ENCODE measurements around the gene ADAMTS2. TPM values are rescaled to one million over a fixed set of nuclear protein-coding genes. Genes with fewer than 3 reads are reported as not detected.

Gene ADAMTS2
- total and polyA plus RNA-seq, 7 experiments from 2014 or later = not detected

GRCh38 chr5:179126506-179126991, 218.7 kb downstream of the ADAMTS2 start:
- Mint-ChIP-seq H3K27me3 (peaks cover 0 to 5% (median 0%) of the 10 kb centered on the region in 5 donors), H3K4me3 (no peak overlapping the region), H3K9me3 (peaks cover 0 to 4% (median 0%) of the 10 kb centered on the region in 11 donors), H3K4me1 (no peaks in the 10 kb centered on the region), H3K36me3 (no peaks in the 10 kb centered on the region), H3K27ac (no peak overlapping the region)
- ATAC-seq (no peak), DNase-seq (peak in 1 of 9 donors; percentile 9)
- ChIA-PET CTCF (no interaction called here), POLR2A (no interaction called here)
- H3K4me1 ChIP-seq (ENCODE audit: control insufficient read depth in 2 of 2, insufficient read depth in 2 of 2, low read length in 2 of 2) = no peaks in the 10 kb centered on the region
- intact Hi-C loops (cut with micrococcal nuclease) = no loop called here
- no peaks in the 10 kb centered on the region for H3K36me3 ChIP-seq (ENCODE audit: control insufficient read depth in 2 of 3, insufficient read depth in 3 of 3, low read length in 3 of 3)
- H3K9me3 ChIP-seq (ENCODE audit: control insufficient read depth in 2 of 3, low read length in 3 of 3) = no peaks in the 10 kb centered on the region
- H3K27ac ChIP-seq (ENCODE audit: low read depth, low read length) = no peak overlapping the region
- H3K4me3 ChIP-seq (ENCODE audit: low read length) = no peak overlapping the region
- H3K27me3 ChIP-seq (ENCODE audit: control insufficient read depth in 2 of 2, insufficient read depth in 2 of 2, low read length in 2 of 2) = no peaks in the 10 kb centered on the region

GRCh38 chr5:179125789-179126505, 219.3 kb downstream of the ADAMTS2 start:
- H3K9me3 Mint-ChIP-seq = peaks cover 0 to 4% (median 0%) of the 10 kb centered on the region in 11 donors
- no peaks in the 10 kb centered on the region for H3K4me1 Mint-ChIP-seq
- Histone ChIP-seq H3K9me3 (ENCODE audit: control insufficient read depth in 2 of 3, low read length in 3 of 3) (no peaks in the 10 kb centered on the region), H3K27ac (ENCODE audit: low read depth, low read length) (no peak overlapping the region), H3K36me3 (ENCODE audit: control insufficient read depth in 2 of 3, insufficient read depth in 3 of 3, low read length in 3 of 3) (no peaks in the 10 kb centered on the region), H3K4me1 (ENCODE audit: control insufficient read depth in 2 of 2, insufficient read depth in 2 of 2, low read length in 2 of 2) (no peaks in the 10 kb centered on the region), H3K4me3 (ENCODE audit: low read length) (no peak overlapping the region), H3K27me3 (ENCODE audit: control insufficient read depth in 2 of 2, insufficient read depth in 2 of 2, low read length in 2 of 2) (no peaks in the 10 kb centered on the region)
- peaks cover 0 to 5% (median 0%) of the 10 kb centered on the region in 5 donors for H3K27me3 Mint-ChIP-seq
- intact Hi-C loops (cut with micrococcal nuclease) = no loop called here
- peak in 1 of 9 donors; percentile 4 for DNase-seq
- H3K36me3 Mint-ChIP-seq = no peaks in the 10 kb centered on the region
- H3K4me3 Mint-ChIP-seq = no peak overlapping the region
- H3K27ac Mint-ChIP-seq = no peak overlapping the region
- ChIA-PET POLR2A (no interaction called here), CTCF (no interaction called here)
- ATAC-seq = no peak

GRCh38 chr5:179124853-179125788, 220.1 kb downstream of the ADAMTS2 start:
- H3K4me1 Mint-ChIP-seq = no peaks in the 10 kb centered on the region
- Histone ChIP-seq H3K4me1 (ENCODE audit: control insufficient read depth in 2 of 2, insufficient read depth in 2 of 2, low read length in 2 of 2) (no peaks in the 10 kb centered on the region), H3K27ac (ENCODE audit: low read depth, low read length) (no peak overlapping the region), H3K4me3 (ENCODE audit: low read length) (no peak overlapping the region), H3K36me3 (ENCODE audit: control insufficient read depth in 2 of 3, insufficient read depth in 3 of 3, low read length in 3 of 3) (no peaks in the 10 kb centered on the region), H3K27me3 (ENCODE audit: control insufficient read depth in 2 of 2, insufficient read depth in 2 of 2, low read length in 2 of 2) (no peaks in the 10 kb centered on the region), H3K9me3 (ENCODE audit: control insufficient read depth in 2 of 3, low read length in 3 of 3) (no peaks in the 10 kb centered on the region)
- peaks cover 0 to 2% (median 0%) of the 10 kb centered on the region in 5 donors for H3K36me3 Mint-ChIP-seq
- CTCF ChIA-PET = no interaction called here
- DNase-seq (peak in 1 of 9 donors; percentile 8), ATAC-seq (no peak)
- H3K27me3 Mint-ChIP-seq = peaks cover 0 to 5% (median 0%) of the 10 kb centered on the region in 5 donors
- H3K4me3 Mint-ChIP-seq = no peak overlapping the region
- intact Hi-C loops (cut with micrococcal nuclease) = no loop called here
- H3K9me3 Mint-ChIP-seq = peaks cover 0 to 6% (median 2%) of the 10 kb centered on the region in 11 donors
- no peak overlapping the region for H3K27ac Mint-ChIP-seq
- POLR2A ChIA-PET = no interaction called here

GRCh38 chr5:179124273-179124852, 220.9 kb downstream of the ADAMTS2 start:
- ChIA-PET POLR2A (no interaction called here), CTCF (no interaction called here)
- Mint-ChIP-seq H3K4me1 (no peaks in the 10 kb centered on the region), H3K9me3 (peaks cover 0 to 8% (median 5%) of the 10 kb centered on the region in 11 donors), H3K4me3 (no peak overlapping the region), H3K36me3 (peaks cover 0 to 7% (median 0%) of the 10 kb centered on the region in 5 donors), H3K27me3 (peaks cover 0 to 5% (median 0%) of the 10 kb centered on the region in 5 donors), H3K27ac (no peak overlapping the region)
- ATAC-seq (no peak), DNase-seq (peak in 1 of 9 donors; percentile 7)
- H3K4me1 ChIP-seq (ENCODE audit: control insufficient read depth in 2 of 2, insufficient read depth in 2 of 2, low read length in 2 of 2) = no peaks in the 10 kb centered on the region
- intact Hi-C loops (cut with micrococcal nuclease) = no loop called here
- H3K9me3 ChIP-seq (ENCODE audit: control insufficient read depth in 2 of 3, low read length in 3 of 3) = no peaks in the 10 kb centered on the region
- no peak overlapping the region for H3K4me3 ChIP-seq (ENCODE audit: low read length)
- H3K27ac ChIP-seq (ENCODE audit: low read depth, low read length) = no peak overlapping the region
- H3K27me3 ChIP-seq (ENCODE audit: control insufficient read depth in 2 of 2, insufficient read depth in 2 of 2, low read length in 2 of 2) = no peaks in the 10 kb centered on the region
- H3K36me3 ChIP-seq (ENCODE audit: control insufficient read depth in 2 of 3, insufficient read depth in 3 of 3, low read length in 3 of 3) = no peaks in the 10 kb centered on the region

- no peaks in the 10 kb centered on the region for H3K4me1 ChIP-seq (ENCODE audit: control insufficient read depth in 2 of 2, insufficient read depth in 2 of 2, low read length in 2 of 2)
- no peak for ATAC-seq
- H3K27me3 ChIP-seq (ENCODE audit: control insufficient read depth in 2 of 2, insufficient read depth in 2 of 2, low read length in 2 of 2) = no peaks in the 10 kb centered on the region
- no peak overlapping the region for H3K4me3 ChIP-seq (ENCODE audit: low read length)
- H3K27me3 Mint-ChIP-seq = peaks cover 0 to 5% (median 0%) of the 10 kb centered on the region in 5 donors
- no peak overlapping the region for H3K27ac Mint-ChIP-seq
- no peaks in the 10 kb centered on the region for H3K36me3 ChIP-seq (ENCODE audit: control insufficient read depth in 2 of 3, insufficient read depth in 3 of 3, low read length in 3 of 3)
- no peak for DNase-seq
- ChIA-PET POLR2A (no interaction called here), CTCF (no interaction called here)
- peaks cover 0 to 9% (median 5%) of the 10 kb centered on the region in 11 donors for H3K9me3 Mint-ChIP-seq
- H3K4me1 Mint-ChIP-seq = no peaks in the 10 kb centered on the region
- H3K4me3 Mint-ChIP-seq = no peak overlapping the region
- no peak overlapping the region for H3K27ac ChIP-seq (ENCODE audit: low read depth, low read length)
- intact Hi-C loops (cut with micrococcal nuclease) = no loop called here
- H3K9me3 ChIP-seq (ENCODE audit: control insufficient read depth in 2 of 3, low read length in 3 of 3) = no peaks in the 10 kb centered on the region
- peaks cover 0 to 7% (median 0%) of the 10 kb centered on the region in 5 donors for H3K36me3 Mint-ChIP-seq
Measured at GRCh38 chr5:179123491-179124272, 221.6 kb downstream of the ADAMTS2 start.

DNA sequence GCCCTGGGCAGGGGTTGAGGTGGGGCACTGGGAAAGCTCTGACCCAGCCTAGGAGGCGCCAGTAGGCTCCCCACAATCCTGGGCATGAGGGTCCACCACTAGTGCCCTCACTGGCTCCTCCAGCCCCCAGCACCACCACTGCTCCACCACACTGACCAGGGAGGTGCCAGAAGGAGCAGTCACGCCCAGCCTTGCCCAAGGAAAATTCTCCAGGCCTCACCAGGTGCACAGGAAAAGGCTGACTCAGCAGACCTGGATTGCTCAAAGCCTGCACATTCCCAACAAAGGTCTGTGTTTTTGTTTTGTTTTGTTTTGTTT, 222.2 kb downstream of the ADAMTS2 start:
- ChIA-PET CTCF (no interaction called here), POLR2A (no interaction called here)
- no peaks in the 10 kb centered on the region for H3K9me3 ChIP-seq (ENCODE audit: control insufficient read depth in 2 of 3, low read length in 3 of 3)

More for the DNA sequence above, 222.2 kb downstream of the ADAMTS2 start:
- ATAC-seq = no peak
- H3K27me3 ChIP-seq (ENCODE audit: control insufficient read depth in 2 of 2, insufficient read depth in 2 of 2, low read length in 2 of 2) = no peaks in the 10 kb centered on the region
- no peak overlapping the region for H3K4me3 ChIP-seq (ENCODE audit: low read length)
- intact Hi-C loops (cut with micrococcal nuclease) = no loop called here
- H3K27me3 Mint-ChIP-seq = peaks cover 0 to 5% (median 0%) of the 10 kb centered on the region in 5 donors
- no peaks in the 10 kb centered on the region for H3K4me1 ChIP-seq (ENCODE audit: control insufficient read depth in 2 of 2, insufficient read depth in 2 of 2, low read length in 2 of 2)
- no peak overlapping the region for H3K27ac Mint-ChIP-seq
- peaks cover 0 to 13% (median 5%) of the 10 kb centered on the region in 11 donors for H3K9me3 Mint-ChIP-seq
- no peak overlapping the region for H3K27ac ChIP-seq (ENCODE audit: low read depth, low read length)
- no peaks in the 10 kb centered on the region for H3K36me3 ChIP-seq (ENCODE audit: control insufficient read depth in 2 of 3, insufficient read depth in 3 of 3, low read length in 3 of 3)
- DNase-seq = no peak
- H3K36me3 Mint-ChIP-seq = peaks cover 0 to 7% (median 0%) of the 10 kb centered on the region in 5 donors
- no peaks in the 10 kb centered on the region for H3K4me1 Mint-ChIP-seq
- H3K4me3 Mint-ChIP-seq = no peak overlapping the region

Data from naive thymus-derived CD4-positive, alpha-beta T cell (primary cell).